IPS DF 4.7 (cell line): ENCODE measurements around the gene SPSB4.
A peak's percentile ranks its signal among the peaks of the same experiment; 100 is the strongest.

Source experiments
- DNase-seq: peaks from one replicate; pipeline ENCODE4 v3.0.0-alpha.2; 2013; ENCODE audit warnings: low spot score; ENCODE audit errors: extremely low read depth

SPSB4 gene

GRCh38 chr3:141052201-141053069, 1.3 kb downstream of the SPSB4 start:
- DNase-seq: no peak

DNA sequence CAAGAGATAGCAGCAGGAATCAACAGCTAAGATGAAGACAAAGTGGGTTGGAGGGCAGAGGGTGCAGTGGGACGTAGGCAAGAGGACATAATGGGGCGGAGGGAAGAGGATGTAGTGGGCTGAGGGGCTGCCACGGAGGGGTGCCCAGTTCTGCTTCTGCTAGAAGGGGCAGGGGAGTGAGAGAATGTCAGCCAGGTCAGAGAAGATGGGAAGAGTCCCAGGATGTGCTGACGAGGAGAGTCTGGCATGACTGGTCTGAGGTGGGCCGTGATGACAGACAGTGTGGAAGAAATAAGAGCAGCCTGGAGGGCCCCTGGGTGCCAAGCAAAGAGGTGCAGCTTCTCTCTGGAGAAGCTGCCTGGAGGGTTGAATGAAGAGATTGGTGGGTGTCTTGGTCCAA, 4.0 kb downstream of the SPSB4 start:
- DNase-seq: no peak

DNA sequence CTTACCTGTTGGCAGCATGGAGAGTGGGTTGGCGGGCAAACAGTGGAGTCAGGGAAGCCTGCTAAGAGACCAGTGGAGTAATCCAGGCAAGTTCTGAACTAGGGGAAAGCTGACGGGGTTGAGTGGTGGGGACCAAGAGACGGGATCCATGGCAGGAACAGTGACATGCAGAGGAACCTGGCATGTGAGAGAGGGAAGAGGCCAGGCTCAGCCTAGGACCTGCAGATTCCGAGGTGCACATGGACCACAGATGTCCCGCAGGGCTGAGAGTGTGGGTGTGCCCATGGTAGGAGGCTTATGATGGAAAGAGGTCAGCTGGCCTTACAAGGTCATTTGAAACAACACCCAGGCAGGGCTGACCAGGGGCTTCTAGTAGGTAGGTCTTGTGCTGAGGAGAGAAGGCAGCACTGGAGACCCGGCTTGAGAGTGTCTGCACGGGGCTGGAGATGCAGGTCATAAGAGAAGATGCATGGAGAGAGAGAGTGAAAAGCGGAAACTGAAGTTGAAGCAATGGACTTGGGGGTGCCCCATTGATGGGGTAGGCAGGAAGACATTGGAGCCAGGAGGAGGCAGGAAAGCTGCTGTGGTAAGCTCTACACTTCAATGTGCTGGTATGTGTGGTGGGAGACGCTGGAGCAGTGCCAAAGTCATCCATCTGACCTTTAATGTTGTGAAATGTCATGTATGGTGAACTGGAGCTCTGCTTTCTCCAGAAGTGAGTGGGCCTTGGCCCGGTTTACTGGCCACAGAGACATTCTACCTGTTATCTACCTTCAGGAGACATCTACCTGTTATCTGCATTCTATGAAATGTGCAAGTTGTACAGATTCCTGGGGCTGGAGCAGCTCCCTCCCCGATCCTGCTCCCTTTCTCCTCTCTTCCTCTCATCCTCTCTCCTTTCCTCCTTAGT, 4.6 kb downstream of the SPSB4 start:
- no peak for DNase-seq

DNA sequence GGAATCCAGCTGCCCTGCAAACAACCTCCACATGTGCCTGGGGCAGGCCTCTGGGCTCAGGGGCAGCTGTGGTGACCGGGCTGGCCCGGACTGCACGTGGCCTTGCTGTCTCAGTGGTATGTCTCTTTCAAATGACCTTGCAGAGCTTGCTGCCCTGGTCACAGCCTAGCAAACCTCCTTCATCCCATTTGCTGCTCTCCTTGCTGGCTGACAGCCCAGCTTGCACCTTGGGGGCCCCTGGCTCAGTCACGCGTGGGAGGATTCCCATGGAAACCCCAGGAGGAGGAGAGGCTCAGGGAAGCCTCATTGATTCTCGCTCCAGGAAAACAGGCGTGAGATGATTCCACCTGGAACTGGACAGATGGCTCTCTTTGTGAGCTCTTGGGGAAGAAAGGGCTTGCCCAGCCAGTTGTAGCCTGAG, 5.6 kb downstream of the SPSB4 start:
- DNase-seq: no peak

DNA sequence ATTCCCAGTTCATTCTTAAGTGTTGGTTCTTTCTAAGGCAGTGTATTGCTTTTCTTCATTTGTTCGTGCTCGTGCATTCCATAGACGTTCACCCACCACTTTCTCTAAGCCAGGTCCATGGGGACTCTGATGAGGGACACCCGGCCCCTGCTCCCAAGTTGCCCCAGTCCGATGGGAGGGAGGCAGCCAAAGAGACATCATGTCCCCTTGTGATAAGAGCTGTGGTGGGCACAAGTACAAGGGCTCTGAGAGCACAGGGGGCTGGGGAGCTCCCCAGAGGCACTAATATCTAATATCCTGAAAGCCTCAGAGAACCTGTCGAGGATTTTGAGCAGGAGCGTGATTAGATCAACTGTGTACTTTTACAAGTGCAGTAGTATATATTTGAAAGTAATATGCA, 6.3 kb downstream of the SPSB4 start:
- DNase-seq: no peak

DNA sequence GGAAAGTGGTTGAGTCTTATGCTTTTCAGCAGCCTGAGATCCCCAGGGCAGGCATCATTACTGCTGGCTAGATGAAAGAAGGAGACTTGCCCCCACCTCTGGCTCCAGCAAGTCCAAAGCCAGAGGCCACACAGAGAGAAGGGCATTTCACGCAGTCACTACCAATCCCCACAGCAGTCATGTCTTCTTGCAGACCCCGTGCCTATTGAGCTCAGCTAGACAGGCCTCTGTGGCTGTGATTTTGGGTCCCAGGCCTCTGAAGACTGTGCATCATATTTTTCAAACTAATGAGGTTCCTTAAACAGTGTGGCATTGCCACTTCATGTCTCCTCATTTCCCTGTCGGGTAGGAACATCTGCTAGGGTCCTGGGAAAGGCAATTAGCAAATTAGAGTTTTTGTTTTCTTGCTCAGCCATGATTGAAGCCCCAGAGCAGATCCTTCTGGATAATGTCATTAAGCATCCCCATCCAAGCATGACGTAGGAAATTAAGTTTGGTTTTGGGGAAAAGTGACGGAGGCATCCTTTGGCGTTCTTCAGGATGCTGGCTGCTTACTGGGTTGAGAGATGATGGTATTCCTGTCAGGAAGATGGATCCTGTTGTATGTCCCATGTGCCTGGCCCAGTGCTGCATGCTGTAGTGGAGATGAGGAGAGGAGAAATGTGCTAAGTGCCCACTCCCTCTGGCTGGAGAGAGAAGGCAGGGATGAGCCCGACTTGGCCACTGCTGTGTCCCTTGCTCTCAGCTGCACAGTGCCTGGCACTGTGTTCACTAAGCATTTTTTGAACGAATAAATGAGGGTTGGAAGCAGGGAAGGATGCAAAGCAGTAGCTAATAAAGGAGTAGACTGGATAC, 7.0 kb downstream of the SPSB4 start:
- no peak for DNase-seq

- DNase-seq: no peak
Measured at GRCh38 chr3:141058996-141059395, 7.8 kb downstream of the SPSB4 start.

DNA sequence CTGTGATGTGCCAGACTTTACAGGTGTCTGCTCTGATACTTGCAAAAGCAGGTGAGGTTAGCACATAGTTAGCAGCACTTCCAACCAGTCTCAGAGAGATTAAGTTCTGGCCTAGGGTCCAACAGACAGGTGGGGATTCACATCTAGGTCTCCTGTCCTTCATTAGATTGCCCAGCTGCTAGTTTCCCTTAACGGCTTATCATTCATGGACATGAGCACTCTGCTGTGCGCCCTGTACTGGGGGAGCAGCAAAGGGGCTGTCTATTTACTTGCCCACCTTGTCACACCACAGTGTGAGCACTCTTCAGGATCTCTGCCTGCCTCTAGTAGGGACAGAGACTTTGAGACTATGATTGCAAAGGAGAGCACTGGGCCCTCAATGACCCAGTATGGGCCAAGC, 8.7 kb downstream of the SPSB4 start:
- no peak for DNase-seq

GRCh38 chr3:141060327-141060726, 9.2 kb downstream of the SPSB4 start:
- no peak for DNase-seq

DNA sequence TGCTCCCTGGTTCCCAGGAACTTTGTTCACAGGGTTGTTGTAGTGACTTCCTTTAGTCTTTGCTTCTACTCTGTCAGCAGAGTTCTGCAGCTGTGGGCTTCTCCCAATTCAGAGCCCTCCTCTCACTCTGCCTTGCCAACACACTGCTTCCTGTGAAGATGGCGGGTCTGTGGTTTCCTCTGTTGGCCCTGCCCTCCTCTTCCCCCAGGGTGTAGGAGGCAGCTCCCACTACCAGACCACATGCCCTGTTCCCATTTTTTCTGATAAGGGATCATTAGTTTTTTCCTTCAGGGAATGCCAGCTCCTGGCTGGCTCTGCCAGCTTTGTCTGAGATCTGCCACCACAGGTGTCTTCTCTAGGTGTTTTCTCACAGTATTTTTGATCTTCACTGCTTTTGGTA, 12.7 kb downstream of the SPSB4 start:
- DNase-seq: no peak

DNA sequence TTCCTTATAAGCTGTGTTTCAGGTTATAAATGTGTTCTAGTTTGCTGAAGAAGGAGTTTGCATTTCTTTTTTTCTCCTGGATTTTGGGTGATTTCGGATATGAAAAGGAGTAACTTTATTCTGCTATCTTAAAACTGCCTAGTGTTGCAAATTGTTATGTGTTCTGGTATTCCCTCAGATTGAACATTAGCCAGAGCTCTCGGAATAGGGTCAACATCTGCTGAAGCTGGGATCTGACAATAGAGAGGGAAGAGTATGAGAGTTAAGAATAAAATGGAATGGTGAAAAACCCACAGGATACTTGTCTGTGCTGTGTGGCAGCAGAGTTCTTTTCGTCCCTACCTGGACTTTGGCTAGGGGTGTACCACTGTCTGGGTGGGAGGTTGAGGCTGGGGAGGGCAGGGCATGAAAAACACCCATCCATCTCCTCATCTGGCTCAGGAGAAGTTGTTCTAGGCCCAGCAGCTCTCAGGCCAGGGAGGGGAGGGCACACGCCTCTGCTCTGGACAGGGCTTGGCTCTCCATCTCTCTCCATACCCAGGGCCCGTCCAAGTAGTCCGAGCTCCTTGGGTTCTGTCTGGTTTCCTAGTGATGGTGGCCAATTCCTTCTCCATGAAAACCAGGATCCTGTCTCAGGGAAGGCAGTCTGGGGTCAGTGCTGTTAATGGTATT, 13.2 kb downstream of the SPSB4 start:
- DNase-seq: no peak

GRCh38 chr3:141065258-141065657, 14.1 kb downstream of the SPSB4 start:
- DNase-seq: no peak

DNA sequence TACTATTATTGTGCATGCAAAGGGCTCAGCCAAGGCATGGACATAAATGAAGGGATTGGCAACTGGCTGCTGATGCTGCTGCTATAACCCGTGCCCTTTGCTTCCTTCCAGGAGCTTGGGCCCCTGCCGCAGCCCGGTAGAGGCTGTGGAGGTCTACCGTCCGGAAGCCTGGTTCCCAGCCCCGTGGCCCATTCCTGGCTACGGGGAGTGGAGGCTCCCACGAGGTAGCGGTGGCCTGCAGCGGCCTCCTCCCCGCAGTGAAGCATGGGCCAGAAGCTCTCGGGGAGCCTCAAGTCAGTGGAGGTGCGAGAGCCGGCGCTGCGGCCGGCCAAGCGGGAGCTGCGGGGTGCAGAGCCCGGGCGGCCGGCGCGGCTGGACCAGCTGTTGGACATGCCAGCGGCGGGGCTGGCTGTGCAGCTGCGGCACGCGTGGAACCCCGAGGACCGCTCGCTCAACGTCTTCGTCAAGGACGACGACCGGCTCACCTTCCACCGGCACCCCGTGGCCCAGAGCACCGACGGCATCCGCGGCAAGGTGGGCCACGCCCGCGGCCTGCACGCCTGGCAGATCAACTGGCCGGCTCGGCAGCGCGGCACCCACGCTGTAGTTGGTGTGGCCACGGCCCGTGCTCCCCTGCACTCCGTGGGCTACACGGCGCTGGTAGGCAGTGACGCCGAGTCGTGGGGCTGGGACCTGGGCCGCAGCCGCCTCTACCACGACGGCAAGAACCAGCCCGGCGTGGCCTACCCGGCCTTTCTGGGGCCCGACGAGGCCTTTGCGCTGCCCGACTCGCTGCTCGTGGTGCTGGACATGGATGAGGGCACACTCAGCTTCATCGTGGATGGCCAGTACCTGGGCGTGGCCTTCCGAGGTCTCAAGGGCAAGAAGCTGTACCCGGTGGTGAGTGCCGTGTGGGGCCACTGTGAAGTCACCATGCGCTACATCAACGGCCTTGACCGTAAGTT, 15.0 kb downstream of the SPSB4 start:
- DNase-seq: no peak

- no peak for DNase-seq
Measured at GRCh38 chr3:141067206-141067974, 16.2 kb downstream of the SPSB4 start.

DNA sequence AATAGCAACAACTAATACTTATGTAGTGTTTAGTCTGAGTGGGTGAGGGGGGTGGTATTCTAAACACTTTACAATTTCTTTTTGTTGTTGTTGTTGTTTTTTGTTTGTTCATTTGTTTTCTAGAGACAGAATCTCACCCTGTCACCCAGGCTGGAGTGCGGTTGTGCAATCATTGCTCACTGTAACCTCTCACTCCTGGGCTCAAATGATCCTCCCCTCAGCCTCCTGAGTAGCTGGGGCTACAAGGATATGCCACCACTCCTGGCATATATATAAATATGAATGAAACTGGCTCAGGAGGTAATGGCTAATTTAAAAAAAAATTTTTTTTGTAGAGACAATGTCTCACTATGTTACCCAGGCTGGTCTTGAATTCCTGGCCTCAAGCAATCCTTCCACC, 19.1 kb downstream of the SPSB4 start:
- DNase-seq: no peak

DNA sequence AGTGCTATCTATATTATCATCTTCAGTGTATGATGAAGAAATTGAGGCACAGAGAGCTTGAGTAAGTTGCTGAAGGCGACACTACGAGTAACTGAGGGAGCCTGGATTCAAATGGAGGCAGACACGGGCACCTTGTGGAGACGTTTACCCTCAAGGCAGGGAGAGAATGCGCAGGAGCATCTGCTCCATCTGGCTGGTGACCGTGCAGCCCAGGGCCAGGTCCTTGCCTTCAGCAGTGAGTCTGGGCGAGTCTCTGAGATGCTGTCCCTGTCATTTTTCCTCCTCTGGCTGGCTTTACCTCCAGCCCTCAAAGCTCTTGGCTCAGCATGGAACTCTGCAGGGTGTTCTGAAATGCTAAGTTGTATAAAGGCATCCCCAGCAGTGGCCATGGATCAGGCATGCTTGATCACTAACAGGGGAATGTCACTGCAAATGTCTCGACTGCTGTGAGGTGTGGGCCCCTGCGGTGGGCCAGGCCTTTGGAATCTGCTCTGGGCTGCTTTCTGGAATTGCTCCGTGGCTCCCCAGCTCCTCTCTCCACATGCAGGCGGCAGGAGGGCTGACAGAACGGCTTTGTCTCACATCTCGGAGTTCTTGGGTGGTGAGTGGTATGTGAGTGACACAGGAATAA, 19.7 kb downstream of the SPSB4 start:
- DNase-seq: peak; percentile 85

- no peak for DNase-seq
Measured at GRCh38 chr3:141071681-141072260, 20.6 kb downstream of the SPSB4 start.

GRCh38 chr3:141072950-141073349, 21.8 kb downstream of the SPSB4 start:
- DNase-seq: no peak
